Right atrium auricular region (tissue), 2 donors: ENCODE measurements around the gene USP3. TPM values are rescaled to one million over a fixed set of nuclear protein-coding genes. Genes with fewer than 3 reads are reported as not detected.

Experiments
- DNase-seq: peaks from one replicate; pipeline ENCODE4 v3.0.0-alpha.2; 2019; ENCODE audit warnings: low spot score
- H3K27ac ChIP-seq, 2 donors: fragments of 200-600 bp; sonication (generic); 1 replicate in 1 of 2; 2 replicates in 1 of 2; pipeline ENCODE4 v1.5.1; 2016 to 2019
- H3K27me3 ChIP-seq, 2 donors: fragments of 200-600 bp; sonication (generic); one replicate each; pipeline versions ENCODE4 v1.5.1 to v1.6.0; 2017 to 2019
- H3K36me3 ChIP-seq: fragments of 200-600 bp; sonication (generic); one replicate; pipeline ENCODE4 v1.5.1; 2016
- H3K4me1 ChIP-seq, 2 donors: fragments of 200-600 bp; sonication (generic); one replicate each; pipeline versions ENCODE4 v1.5.1 to v1.6.0; 2017 to 2019
- H3K4me3 ChIP-seq, 2 donors: fragments of 200-600 bp; sonication (generic); 1 replicate in 1 of 2; 2 replicates in 1 of 2; pipeline ENCODE4 v1.5.1; 2017 to 2019; ENCODE audit warnings: mild to moderate bottlenecking in 1 of 2, moderate library complexity in 1 of 2
- H3K9me3 ChIP-seq, 2 donors: fragments of 200-600 bp; sonication (generic); one replicate each; pipeline ENCODE4 v1.5.1; 2019
- total RNA-seq, 2 donors: library from RNA; depleted of rRNA; stranded (reverse); fragments of >200 nt; gene quantifications; one replicate each; pipeline ENCODE4 v1.1.0, GENCODE V29; 2016
- TF ChIP-seq, protein P1 (sequence below), 2 donors: fragments of 200-600 bp; sonication (generic); IDR thresholded peaks; one replicate each; pipeline ENCODE4 v1.5.1; 2019; ENCODE audit warnings: antibody characterized with exemption in 2 of 2

The USP3 gene
- total RNA-seq, 2 donors from 2014 or later: 12.3 to 18.5 TPM

DNA sequence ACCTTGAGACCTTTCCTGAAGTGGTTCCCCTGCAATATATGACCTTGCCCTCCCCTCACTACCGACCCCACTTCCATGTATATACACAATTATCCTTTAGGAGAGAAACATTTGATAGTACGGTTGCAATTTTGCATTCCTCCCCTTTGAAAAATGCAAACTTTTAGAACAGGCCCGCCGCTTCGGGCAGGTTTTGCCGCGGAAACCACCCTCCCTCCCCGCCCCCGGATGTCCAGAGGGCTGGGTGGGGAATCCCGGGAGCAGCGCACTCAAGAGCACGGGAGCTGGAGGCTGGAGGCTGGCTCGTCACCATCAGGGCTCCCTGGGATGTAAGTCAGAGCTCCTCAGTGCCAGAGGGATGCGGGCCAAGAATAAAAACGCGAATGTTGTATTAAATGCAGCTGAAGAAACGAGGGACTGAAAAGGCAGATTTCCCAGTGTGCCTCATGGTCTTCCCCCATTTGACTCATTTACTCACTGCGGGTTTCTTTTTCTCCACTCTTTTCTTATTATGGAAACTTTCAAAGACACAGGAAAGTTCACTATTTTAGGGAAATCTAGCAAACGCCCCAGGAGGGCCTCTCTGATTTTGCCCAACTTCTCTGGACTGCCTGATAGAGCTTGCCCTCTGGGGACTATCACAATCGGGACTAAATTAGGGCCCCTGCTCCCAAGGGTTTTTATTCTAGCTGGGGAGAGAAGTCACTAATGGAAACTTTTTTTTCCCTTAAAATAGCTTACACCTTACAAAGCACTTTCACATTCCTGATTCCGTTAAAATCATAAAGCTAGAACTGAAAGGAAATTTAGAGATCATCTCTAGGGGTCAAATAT is 2.9 kb upstream of the USP3 start:
- peak overlapping the region in 1 of 2 donors; percentile 22 for H3K4me3 ChIP-seq
- H3K4me1 ChIP-seq: peaks cover 0 to 44% of the 10 kb centered on the region in 2 donors
- peak; percentile 89 for DNase-seq
- H3K36me3 ChIP-seq: no peaks in the 10 kb centered on the region
- no peaks in the 10 kb centered on the region for H3K27me3 ChIP-seq
- TF ChIP-seq, protein P1, sequence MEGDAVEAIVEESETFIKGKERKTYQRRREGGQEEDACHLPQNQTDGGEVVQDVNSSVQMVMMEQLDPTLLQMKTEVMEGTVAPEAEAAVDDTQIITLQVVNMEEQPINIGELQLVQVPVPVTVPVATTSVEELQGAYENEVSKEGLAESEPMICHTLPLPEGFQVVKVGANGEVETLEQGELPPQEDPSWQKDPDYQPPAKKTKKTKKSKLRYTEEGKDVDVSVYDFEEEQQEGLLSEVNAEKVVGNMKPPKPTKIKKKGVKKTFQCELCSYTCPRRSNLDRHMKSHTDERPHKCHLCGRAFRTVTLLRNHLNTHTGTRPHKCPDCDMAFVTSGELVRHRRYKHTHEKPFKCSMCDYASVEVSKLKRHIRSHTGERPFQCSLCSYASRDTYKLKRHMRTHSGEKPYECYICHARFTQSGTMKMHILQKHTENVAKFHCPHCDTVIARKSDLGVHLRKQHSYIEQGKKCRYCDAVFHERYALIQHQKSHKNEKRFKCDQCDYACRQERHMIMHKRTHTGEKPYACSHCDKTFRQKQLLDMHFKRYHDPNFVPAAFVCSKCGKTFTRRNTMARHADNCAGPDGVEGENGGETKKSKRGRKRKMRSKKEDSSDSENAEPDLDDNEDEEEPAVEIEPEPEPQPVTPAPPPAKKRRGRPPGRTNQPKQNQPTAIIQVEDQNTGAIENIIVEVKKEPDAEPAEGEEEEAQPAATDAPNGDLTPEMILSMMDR (IDR thresholded peaks at IDR 0.05): no peak
- H3K9me3 ChIP-seq: no peaks in the 10 kb centered on the region
- H3K27ac ChIP-seq: peak overlapping the region; percentile 95 to 98

DNA sequence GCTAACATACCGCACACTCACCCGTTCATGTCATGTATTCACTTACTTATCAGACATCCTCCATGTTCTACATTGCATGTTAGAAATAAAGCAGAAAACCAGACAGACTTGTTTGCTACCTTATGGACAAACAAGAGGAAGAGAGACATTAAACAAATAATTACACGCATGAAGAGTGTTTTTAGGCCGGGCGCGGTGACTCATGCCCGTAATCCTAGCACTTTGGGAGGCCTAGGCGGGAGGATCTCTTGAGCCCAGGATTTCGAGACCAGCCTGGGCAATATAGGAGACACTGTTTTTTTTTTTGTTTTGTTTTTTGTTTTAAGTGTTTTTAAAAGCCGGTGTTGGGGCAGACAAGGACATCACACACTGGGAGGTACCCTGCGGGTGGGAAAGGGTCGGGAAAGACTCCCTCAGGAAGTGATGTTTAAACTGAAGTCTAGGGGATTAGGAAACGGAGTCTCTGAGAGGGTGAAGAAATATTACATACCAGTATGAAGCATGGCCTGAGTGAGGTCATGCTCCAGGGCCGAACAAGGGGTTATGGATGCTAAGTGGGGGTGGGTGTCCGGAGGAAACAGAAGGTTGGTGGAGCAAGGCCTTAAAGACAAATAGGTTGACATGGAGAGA is 2.1 kb upstream of the USP3 start:
- no peak for DNase-seq
- TF ChIP-seq, protein P1 (IDR thresholded peaks at IDR 0.05): no peak
- H3K9me3 ChIP-seq: no peaks in the 10 kb centered on the region
- H3K4me1 ChIP-seq: peaks cover 0 to 49% of the 10 kb centered on the region in 2 donors
- H3K36me3 ChIP-seq: no peaks in the 10 kb centered on the region
- no peaks in the 10 kb centered on the region for H3K27me3 ChIP-seq
- no peak overlapping the region for H3K4me3 ChIP-seq
- peak overlapping the region; percentile 95 to 98 for H3K27ac ChIP-seq

DNA sequence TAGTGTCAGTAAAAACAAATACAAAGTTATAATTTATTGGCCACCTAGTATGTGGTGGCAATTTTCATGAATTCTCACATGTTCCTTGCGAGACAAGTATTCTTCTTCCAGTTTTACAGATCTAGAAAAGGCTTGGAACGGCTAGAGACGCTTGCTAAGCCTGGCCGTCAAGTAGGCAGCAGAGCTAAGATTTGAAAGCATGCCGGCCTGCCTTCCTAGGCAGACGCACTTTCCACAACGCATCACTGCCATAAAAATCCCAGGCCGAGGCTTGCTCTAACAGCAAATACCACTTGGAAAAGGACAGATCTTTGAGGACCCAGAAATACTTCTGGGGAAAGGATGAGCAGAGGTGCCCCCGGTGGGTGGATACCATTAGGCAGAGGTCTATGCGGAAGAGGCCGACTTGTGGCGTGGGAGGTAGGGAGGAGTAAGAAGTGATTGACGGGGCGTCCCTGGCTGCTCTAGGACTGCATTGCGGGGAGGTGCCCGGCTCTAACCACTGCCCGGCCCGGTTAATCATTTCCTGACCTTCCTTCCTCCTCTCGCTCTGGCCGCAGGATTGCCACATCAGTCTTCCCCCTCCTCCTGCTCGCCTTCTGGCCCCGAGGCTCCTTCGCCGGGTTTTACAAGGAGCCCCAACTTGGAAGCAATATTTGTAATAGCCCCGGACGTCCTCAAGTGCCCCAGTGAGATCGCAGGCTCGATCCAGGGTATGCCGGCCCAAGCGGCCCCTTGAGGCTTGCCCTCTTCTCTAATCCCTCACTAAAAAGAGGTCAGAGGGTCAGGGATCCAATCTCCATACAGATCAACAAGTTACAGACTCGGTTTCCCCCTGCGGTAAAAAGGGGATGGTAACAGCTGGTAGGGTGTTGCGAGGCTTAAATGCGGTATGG is 1.3 kb upstream of the USP3 start:
- Histone ChIP-seq H3K4me3 (peak overlapping the region; percentile 65 to 84), H3K9me3 (no peaks in the 10 kb centered on the region), H3K36me3 (no peaks in the 10 kb centered on the region), H3K27me3 (no peaks in the 10 kb centered on the region), H3K4me1 (peaks cover 0 to 54% of the 10 kb centered on the region in 2 donors), H3K27ac (peak overlapping the region; percentile 95 to 98)
- peak; percentile 97 for DNase-seq
- TF ChIP-seq, protein P1 (IDR thresholded peaks at IDR 0.05): no peak

DNA sequence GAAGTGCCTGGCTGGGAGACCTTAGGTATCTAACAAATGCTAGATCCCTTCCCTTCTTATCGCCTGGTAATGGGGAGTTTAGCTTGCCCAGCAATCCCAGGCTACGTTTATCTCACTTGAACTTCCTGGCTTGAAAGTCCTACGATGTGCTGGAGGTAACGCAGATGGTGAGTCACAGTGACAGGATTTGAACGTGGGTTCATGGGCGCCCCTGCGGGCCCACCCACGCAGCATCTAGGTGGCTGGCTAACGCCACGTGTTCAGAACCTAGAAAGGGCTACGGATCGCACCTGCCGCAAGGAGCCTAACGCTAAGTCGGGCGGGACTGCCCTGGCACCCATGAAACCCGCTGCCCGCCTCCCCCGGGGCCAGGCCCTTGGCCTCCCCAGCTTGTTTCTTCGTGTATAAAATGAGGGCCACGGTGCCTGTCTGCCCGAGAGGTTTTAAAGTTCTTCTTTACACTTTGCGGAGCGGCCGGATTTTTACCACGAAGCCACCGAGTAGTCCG is 600 bp upstream of the USP3 start:
- DNase-seq: peak; percentile 86

More for the DNA sequence above, 600 bp upstream of the USP3 start:
- H3K27ac ChIP-seq: peak overlapping the region; percentile 95 to 98
- TF ChIP-seq, protein P1 (IDR thresholded peaks at IDR 0.05): no peak
- H3K4me1 ChIP-seq: peaks cover 0 to 54% of the 10 kb centered on the region in 2 donors
- H3K9me3 ChIP-seq: no peaks in the 10 kb centered on the region
- H3K4me3 ChIP-seq: peak overlapping the region; percentile 65 to 84
- no peaks in the 10 kb centered on the region for H3K36me3 ChIP-seq
- no peaks in the 10 kb centered on the region for H3K27me3 ChIP-seq
